Esophagus squamous epithelium (tissue), 4 donors: ENCODE results near the gene SFMBT1.

Source experiments
- POLR2A ChIP-seq, 4 donors: fragments of 450-650 bp; IDR thresholded peaks; one replicate each; pipeline ENCODE4 v1.6.1; 2017; ENCODE audit warnings: antibody characterized with exemption in 4 of 4, mild to moderate bottlenecking in 4 of 4, moderate library complexity in 3 of 4
- TF ChIP-seq, protein P1 (sequence below), 6 experiments: fragments of 450-650 bp in 4 of 6; fragments of 200-600 bp in 2 of 6; sonication (generic) in 2 of 6; IDR thresholded peaks; one replicate each; pipeline ENCODE4 v1.5.1; 2016 to 2019; ENCODE audit warnings: antibody characterized with exemption in 6 of 6, mild to moderate bottlenecking in 4 of 6, moderate library complexity in 4 of 6

DNA sequence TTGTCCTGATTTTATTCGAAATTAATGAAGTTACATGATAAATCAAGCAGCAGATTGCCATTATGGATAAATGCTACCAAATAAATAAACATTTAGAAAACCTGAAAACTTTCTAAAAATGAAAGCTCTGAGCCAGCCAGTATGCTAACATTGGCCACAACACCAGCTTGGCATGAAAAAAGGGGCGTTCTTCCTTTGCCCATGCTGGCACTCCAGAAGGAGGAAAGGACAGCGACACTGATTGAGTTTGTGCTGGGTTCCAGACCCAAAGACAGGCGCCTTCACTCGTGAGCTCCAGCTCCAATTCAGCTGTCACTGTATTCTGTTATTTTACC, 153.6 kb downstream of the SFMBT1 start:
- TF ChIP-seq, protein P1, sequence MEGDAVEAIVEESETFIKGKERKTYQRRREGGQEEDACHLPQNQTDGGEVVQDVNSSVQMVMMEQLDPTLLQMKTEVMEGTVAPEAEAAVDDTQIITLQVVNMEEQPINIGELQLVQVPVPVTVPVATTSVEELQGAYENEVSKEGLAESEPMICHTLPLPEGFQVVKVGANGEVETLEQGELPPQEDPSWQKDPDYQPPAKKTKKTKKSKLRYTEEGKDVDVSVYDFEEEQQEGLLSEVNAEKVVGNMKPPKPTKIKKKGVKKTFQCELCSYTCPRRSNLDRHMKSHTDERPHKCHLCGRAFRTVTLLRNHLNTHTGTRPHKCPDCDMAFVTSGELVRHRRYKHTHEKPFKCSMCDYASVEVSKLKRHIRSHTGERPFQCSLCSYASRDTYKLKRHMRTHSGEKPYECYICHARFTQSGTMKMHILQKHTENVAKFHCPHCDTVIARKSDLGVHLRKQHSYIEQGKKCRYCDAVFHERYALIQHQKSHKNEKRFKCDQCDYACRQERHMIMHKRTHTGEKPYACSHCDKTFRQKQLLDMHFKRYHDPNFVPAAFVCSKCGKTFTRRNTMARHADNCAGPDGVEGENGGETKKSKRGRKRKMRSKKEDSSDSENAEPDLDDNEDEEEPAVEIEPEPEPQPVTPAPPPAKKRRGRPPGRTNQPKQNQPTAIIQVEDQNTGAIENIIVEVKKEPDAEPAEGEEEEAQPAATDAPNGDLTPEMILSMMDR (IDR thresholded peaks at IDR 0.05), result no peak
- TF ChIP-seq POLR2A (IDR thresholded peaks at IDR 0.05), result no peak
